ENCODE measurements around the gene TAF4. TPM values are rescaled to one million over a fixed set of nuclear protein-coding genes. Genes with fewer than 3 reads are reported as not detected.
A peak's percentile ranks its signal among the peaks of the same experiment; 100 is the strongest.

TAF4 gene
- total RNA-seq, 1 donor from 2014 or later: 22.2 TPM

GRCh38 chr20:62064770-62065673 is 659 bp downstream of the TAF4 start:
- H3K4me3 Mint-ChIP-seq: peak overlapping the region; percentile 85

GRCh38 chr20:62063981-62064769 is 1.5 kb downstream of the TAF4 start:
- H3K27me3 Mint-ChIP-seq: peaks cover 8% of the 10 kb centered on the region
- H3K27ac Mint-ChIP-seq: peak overlapping the region; percentile 86
- peaks cover 31% of the 10 kb centered on the region for H3K4me1 Mint-ChIP-seq (ENCODE audit: unreplicated experiment)
- H3K9me3 Mint-ChIP-seq: no peaks in the 10 kb centered on the region
- H3K4me3 Mint-ChIP-seq: peak overlapping the region; percentile 90
- no peak for DNase-seq (ENCODE audit: extremely low spot score, unreplicated experiment)
- no peaks in the 10 kb centered on the region for H3K36me3 Mint-ChIP-seq
- TF ChIP-seq CTCF (conservative IDR thresholded peaks at IDR 0.05): no peak

More at GRCh38 chr20:62064770-62065673, 659 bp downstream of the TAF4 start:
- H3K27me3 Mint-ChIP-seq: peaks cover 8% of the 10 kb centered on the region
- peaks cover 24% of the 10 kb centered on the region for H3K4me1 Mint-ChIP-seq (ENCODE audit: unreplicated experiment)
- TF ChIP-seq CTCF (conservative IDR thresholded peaks at IDR 0.05): no peak
- no peak overlapping the region for H3K27ac Mint-ChIP-seq
- no peaks in the 10 kb centered on the region for H3K9me3 Mint-ChIP-seq
- H3K36me3 Mint-ChIP-seq: no peaks in the 10 kb centered on the region
- no peak for DNase-seq (ENCODE audit: extremely low spot score, unreplicated experiment)

GRCh38 chr20:62063315-62063980 is 2.2 kb downstream of the TAF4 start:
- H3K4me1 Mint-ChIP-seq (ENCODE audit: unreplicated experiment): peaks cover 31% of the 10 kb centered on the region
- H3K27me3 Mint-ChIP-seq: peaks cover 8% of the 10 kb centered on the region
- peak overlapping the region; percentile 86 for H3K27ac Mint-ChIP-seq
- no peaks in the 10 kb centered on the region for H3K36me3 Mint-ChIP-seq
- no peaks in the 10 kb centered on the region for H3K9me3 Mint-ChIP-seq
- H3K4me3 Mint-ChIP-seq: peak overlapping the region; percentile 90
- DNase-seq (ENCODE audit: extremely low spot score, unreplicated experiment): no peak
- TF ChIP-seq CTCF (conservative IDR thresholded peaks at IDR 0.05): no peak

GRCh38 chr20:62062661-62063314 is 2.9 kb downstream of the TAF4 start:
- Mint-ChIP-seq H3K4me1 (ENCODE audit: unreplicated experiment) (peaks cover 31% of the 10 kb centered on the region), H3K27me3 (peaks cover 8% of the 10 kb centered on the region), H3K36me3 (no peaks in the 10 kb centered on the region), H3K9me3 (no peaks in the 10 kb centered on the region), H3K4me3 (peak overlapping the region; percentile 90), H3K27ac (peak overlapping the region; percentile 86)
- DNase-seq (ENCODE audit: extremely low spot score, unreplicated experiment): no peak
- no peak for TF ChIP-seq CTCF (conservative IDR thresholded peaks at IDR 0.05)

GRCh38 chr20:62061851-62062423 is 3.7 kb downstream of the TAF4 start:
- Mint-ChIP-seq H3K9me3 (no peaks in the 10 kb centered on the region), H3K27ac (no peak overlapping the region), H3K27me3 (peaks cover 4% of the 10 kb centered on the region), H3K36me3 (no peaks in the 10 kb centered on the region), H3K4me1 (ENCODE audit: unreplicated experiment) (peaks cover 25% of the 10 kb centered on the region), H3K4me3 (no peak overlapping the region)
- DNase-seq (ENCODE audit: extremely low spot score, unreplicated experiment): no peak
- no peak for TF ChIP-seq CTCF (conservative IDR thresholded peaks at IDR 0.05)
